IPS-NIHi7 (cell line): ENCODE data around the gene CDC42BPB.
"Not testable (repeated sequence)": the region's sequence is repeated elsewhere in the genome, so short reads cannot be mapped to it uniquely, and the experiment has no call there.

ENCODE experiments used
- DNase-seq: peaks from one replicate; pipeline ENCODE4 v3.0.0; 2012; ENCODE audit warnings: mixed read lengths; ENCODE audit errors: extremely low spot score

CDC42BPB gene

DNA sequence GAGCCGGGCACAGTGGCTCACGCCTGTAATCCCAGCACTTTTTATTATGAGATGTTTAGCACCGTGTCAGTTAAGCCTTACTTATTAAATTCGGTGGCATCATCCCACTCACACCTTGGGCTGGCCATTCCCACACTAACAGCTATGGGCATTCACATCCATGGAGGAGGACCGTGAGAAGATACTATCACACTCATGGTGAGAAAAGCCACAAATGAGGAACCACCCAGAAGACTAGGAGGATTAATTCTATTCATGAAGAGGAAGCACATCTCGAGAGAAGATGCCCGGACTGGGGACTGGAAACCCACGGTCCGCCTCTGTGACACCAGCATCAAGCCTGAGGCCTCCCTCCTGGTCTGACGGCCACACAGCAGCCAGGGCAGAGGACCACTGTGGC lies 4.9 kb downstream of the CDC42BPB start:
- no peak for DNase-seq

DNA sequence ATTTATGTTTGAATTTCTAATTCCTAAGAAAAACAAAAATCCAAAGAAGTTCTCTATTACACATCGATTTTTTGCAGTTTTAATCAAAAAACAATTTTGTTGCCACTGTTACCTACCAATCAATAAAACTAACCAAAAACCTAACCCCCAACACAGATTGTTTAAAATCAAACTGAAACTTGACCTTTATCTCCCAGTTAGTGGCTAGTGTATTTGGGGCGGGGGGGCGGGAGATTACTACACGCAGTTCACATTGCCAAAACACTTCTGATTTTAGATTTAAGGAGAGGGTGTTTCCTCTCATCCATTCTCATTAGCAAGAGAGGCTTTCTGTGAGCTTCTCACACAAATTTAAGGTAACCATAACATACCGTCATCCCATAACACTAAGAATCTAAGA lies 6.4 kb downstream of the CDC42BPB start:
- DNase-seq = no peak

DNA sequence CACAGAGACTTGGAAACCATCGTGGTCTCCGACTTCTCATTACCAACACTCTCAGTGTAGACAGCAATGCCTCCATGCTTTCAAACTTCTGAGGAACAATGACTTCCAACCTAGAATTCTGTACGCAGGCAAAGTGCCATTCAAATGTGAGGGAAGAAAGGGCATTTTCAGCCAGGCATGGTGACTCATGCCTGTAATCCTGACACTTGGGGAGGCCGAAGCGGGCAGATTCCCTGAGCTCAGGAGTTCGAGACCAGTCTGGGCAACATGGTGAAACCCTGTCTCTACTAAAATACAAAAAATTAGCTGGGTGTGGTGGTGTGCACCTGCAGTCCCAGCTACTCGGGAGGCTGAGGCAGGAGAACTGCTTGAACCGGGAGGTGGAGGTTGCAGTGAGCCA lies 9.9 kb downstream of the CDC42BPB start:
- DNase-seq = not testable (repeated sequence)

DNA sequence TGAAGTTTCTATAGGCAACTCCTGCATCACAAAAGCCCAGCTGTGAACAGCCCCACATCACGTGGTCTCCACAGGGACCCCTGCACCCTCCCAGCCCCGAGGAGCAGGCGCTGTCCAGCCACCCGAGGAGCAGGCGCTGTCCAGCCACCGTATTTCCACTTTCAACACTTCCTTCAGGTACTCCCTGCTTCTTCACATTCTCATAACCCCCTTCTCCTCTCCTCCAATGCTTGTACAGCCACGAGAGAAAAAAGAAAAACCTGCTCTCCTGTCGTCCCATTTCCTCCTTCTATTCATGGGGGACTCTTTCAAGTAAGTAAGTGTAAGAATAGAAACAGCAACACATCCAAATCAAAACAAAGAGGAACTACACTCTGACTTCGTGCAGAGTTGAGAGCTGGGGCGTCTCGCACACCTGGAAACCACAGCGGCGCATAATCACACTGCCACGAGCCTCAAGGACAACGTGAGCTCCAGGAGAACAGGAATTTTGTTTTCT lies 11.9 kb downstream of the CDC42BPB start:
- no peak for DNase-seq

DNA sequence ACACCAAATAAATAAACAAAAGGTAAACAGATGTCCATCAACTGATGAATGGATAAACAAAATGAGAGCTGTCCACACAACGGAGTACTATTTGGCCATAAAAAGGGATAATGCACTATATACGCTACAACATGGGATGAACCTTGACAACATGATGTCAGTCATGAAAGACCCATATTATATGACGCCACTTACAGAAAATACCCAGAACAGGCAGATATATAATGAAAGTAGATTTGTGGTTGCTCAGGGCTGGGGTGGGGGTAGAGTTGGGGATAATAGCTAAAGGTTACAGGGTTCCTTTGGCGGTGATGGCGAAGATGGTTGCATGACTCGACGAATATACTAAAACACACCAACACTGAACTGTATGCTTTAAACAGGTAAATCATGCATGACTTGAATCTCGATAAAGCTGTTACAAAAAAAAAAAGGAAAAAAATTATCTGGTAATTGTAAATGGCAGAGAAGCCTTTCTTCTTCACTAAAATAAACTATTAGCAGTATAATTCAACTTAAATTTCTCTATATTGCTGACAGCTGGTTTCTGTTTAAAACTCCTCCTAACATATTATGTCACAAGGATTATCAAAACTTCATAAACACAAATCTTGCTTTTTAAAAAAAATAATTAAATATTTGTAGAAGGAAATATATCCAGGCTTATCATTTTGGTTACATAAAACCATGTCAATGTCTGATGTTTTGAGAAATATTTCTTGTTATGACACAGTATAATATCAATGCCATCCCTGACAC lies 13.9 kb downstream of the CDC42BPB start:
- no peak for DNase-seq

DNA sequence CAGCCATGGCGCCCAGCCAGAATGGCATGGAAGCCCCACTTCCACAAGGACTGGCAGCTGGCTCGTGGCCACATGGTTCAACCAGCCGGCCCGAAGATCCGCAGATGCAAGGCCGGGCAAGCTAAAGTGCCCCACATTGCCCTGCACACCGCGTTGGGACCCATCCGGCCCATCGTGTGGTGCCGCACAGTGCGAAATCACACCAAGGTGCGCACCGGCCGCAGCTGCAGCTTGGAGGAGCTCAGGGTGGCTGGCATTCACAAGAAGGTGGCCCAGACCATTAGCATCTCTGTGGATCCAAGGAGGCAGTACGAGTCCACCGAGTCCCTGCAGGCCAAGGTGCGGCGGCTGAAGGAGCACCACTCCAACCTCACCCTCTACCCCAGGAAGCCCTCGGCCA lies 15.9 kb downstream of the CDC42BPB start:
- no peak for DNase-seq

DNA sequence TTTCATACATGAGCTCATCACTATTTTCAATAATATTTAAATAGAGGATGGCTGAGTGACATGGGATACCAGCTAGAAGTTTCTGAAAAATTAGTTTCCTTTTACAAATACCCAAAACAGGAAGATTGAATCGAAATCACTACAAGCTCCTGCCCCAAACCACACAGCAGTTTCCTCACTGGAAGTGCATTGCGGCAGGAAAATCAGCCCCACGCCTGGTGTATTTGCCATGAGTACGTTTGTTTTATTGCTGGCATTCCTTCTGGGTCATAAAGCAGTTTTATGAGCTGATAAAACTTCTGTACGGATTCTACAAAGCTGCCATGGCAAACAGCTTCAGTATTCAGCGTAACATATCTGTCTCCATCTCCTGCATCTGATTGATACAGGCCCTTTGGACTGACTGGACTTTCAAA lies 23.7 kb downstream of the CDC42BPB start:
- DNase-seq = no peak

DNA sequence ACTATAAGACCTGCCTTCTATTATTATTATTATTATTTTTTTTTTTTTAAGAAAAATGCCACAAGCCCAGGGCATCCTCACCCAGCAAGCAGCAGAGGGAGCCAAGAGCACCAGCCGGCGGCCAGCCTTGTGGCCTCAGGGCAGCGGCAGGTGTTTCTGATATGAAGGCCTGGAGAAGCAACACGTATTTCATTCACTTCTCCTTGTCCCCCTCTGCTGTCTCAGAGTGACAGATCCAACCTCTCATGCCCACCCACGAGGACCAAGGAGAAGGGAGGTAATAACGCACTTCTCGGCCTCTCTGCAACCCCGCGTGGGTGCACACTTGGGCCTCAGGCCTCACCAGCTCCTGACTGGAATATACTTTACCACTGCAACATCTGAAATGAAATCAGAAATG lies 25.4 kb downstream of the CDC42BPB start:
- DNase-seq = peak; percentile 58

DNA sequence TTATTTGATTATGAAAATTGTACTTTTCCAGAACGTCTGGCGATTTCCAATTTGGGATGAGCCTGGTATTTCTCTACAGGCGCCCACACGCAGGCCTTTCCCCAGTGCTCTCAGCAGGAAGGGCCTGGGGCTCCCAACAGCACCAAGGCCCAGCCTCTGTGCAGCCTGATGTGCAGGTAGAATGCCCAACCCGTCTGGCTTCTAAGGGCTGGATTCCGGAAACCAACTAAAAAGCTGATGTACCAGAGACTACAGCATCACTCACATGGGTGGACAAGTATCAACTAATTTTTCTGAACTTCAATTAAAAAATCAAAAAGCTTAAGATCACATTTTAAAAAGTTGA lies 25.8 kb downstream of the CDC42BPB start:
- no peak for DNase-seq

DNA sequence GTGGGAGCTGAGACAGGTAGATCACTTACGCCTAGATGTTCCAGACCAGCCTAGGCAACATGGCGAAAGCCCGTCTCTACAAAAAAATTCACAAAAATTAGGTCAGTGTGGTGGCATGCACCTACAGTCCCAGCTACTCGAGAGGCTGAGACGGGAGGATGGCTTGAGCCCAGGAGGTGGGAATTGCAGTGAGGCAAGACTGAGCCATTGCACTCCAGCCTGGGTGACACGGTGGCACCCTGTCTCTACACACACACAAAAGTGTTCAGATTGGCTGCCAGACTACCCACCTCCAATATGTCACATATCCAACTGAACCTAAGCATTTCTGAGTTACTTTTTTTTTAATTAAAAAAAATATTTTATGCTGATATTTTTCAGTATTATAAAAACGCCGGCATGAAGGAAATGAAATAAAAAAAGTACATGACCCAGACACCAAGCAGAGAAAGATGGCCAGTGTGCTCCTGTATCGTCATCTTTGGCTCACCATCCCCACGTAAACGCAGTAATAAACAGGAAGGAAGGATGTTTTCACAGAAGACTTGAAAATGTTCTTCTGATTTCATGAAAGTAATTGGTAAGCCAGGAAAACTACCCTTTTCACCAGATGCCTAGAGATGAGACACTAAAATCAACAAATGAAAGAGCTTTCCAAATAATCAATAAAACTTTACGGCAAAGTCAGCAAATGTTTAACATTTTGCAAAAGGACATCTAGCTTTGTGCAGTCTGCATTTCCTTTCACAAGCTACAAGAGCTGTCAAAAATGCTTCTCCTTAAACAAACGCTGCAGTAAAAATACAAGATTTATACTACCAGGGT lies 26.4 kb downstream of the CDC42BPB start:
- DNase-seq = no peak

DNA sequence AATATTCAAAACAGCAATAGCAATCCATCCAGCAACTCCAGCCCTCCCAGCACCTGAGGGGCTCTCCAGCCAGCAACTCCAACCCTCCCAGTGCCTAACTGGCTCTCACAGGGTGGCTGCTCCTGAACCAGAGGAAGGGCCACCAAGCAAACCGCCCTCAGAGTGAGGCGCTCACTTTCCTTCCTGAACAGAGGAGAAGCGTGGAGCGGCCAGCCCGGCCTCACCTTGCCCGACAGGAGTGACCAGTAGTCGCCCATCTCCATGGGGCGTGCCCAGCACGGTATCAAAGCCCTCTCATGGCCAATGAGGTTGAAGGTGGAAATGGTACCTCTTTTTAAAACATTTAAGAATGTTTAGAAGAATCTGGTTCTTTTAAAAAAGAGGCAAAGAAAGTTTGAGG lies 27.4 kb downstream of the CDC42BPB start:
- DNase-seq = no peak

DNA sequence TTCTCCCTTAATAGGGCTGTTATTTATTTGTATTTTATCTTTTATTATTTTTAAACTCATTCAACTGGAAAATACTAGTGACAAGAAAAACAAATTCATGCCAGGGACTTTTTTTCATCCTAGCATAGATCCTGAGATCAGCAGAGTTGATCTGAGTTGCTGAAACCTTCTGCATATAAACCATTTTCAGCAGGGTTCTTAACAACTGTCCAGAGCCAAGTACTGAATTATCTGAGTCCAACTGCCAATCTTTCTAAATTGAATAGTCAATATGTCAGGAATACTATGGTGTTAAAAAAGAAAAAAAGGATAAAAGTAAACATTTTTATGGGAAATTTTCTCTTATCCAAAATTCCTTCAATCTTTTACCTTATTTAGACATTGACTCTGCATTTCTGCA lies 28.6 kb downstream of the CDC42BPB start:
- no peak for DNase-seq

DNA sequence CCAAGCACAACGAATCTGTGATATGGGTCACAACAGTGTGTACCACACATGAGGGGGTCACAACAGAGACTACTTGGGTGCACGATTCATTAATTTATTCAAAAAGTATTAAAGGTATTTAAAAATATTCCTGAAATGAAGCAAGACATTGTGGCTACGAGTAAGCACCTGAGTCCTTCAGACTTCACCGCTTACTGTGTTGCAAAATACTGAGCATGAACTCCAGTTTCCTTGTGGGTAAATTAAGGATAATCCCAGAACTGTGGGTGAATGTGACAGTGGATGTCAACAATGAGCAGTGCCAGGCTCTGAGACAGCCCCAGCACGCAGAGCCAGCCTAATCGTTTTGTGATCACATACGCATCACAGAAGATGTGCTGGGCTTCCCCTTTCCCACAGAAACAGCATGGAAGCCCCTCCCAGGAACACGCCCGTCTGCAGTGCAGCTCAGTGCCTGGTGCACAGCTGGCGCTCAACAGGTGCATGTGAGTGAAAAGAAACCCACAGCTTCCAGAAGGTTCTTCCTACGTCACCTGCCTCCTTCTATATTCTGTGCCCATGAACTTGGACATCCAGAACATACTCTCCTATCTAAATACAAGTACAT lies 29.1 kb downstream of the CDC42BPB start:
- no peak for DNase-seq

DNA sequence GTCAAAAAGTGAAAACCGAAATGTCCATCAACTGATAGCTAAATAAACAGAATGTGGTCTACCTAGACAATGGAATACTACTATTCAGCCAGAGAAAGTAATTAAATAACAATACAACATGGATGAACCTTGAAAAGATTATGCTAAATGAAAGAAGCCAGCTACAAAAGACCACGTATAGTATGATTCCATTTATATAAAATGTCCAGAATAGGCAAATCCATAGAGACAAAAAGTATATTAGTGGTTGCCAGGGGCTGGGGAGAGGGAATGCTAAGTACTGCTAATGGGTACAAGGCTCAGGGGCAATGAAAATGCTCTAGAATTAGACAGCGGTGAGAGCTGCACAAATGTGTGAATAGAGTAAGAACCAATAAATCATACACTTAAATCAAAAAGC lies 29.9 kb downstream of the CDC42BPB start:
- DNase-seq = no peak

DNA sequence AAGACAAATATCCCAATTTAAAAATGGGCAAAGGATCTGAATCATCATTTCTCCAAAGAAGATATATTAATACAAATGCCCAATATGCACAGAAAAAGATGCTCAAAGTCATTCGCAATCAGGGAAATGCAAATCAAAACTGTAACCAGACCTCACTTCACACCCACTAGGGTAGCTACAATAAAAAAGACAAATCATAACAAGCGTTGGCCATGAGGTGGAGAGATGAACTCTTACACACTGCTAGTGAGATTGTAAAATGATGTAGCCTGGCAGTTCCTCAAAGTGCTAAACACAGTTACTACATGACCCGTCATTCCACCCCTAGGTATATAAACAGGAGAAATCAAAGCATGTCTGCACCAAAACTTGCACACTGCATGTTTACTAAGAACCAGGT lies 30.4 kb downstream of the CDC42BPB start:
- no peak for DNase-seq

DNA sequence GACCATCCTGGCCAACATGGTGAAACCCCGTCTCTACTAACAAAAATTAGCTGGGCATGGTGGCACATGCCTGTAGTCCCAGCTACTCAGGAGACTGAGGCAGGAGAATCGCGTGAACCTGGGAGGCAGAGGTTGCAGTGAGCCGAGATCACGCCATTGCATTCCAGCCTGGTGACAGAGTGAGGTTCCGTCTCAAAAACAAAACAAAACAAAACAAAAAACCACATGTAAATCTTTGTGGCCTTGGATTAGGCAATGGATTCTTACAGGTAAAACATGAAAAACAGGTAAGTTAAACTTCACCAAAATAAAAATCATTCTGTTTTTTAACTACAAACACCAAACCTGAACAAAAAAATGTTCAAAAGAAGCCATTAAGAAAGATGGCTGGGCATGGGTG lies 31.2 kb downstream of the CDC42BPB start:
- DNase-seq = not testable (repeated sequence)

DNA sequence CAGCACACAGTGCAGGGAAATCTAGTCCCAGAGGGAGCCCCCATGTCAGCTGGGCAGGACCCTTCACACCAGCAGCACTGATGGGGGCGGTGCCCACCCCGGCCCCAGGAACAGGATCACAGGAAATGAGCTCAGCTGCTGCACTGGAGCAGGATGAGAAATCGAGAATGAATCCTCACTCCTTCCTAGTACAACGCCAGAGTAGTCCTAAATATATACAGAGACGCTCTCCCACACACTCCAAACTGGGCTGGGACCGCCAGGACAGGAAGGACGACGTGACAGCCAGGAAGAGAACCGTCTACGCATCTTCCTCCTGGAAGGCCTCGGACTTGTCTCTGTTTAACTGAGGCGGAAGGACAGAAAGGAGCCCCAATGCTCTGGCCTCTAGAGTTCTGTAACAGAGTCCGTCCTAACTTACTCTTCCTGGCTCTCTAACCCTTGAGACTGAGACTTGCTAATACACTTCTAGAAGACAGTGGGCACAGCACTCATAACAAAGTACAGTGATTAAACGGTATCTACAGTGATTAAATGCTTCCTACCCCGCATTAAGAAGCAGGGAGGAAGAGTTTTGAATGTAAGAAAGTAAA lies 33.4 kb downstream of the CDC42BPB start:
- no peak for DNase-seq

DNA sequence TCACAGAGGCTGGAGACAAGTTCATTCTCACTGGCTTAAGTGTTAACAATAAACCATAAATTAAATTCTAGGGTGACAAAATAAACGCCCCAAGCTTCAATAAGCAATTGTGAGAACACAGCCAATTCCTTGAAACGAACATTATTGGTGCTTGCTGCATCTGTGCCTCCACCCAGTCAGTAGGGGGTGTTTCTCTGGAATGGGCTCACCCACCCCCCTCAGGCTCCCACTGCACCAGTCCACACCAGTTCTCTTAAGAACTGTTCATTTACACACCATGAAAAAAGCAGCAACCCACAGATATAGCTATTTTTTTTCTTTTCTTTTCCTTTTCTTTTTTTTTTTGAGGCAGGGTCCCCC lies 34.7 kb downstream of the CDC42BPB start:
- DNase-seq = no peak

DNA sequence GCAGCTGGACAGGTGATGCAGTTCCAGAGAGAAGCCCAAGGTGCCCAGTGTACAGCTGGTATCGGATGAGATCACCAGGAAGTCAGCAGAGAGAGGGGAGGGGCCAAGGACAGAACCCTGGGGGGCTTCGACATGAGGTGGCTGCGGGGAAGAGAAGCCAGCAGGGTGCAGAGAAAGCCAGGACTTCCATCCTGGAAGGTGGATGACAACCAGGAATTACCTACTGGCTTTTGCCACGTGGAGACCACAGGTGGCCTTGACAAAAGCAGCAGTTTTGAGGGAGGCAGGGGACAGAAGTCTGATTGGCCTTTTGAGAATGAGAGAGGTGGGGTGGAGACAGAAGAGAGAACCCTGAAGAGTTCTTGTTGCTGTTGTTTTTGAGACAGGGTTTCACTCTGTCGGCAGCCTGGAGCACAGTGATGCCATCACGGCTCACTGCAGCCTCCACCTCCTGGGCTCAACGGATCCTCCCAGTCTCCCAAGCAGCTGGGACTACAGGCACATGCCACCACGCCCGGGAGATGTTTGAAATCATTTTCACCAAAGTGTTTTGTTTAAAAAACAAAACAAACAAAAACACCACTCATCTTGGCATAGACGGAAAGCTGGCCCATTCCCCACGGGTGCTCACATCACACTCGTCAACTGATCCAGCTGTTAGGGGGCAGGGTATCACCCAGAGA lies 35.2 kb downstream of the CDC42BPB start:
- no peak for DNase-seq

DNA sequence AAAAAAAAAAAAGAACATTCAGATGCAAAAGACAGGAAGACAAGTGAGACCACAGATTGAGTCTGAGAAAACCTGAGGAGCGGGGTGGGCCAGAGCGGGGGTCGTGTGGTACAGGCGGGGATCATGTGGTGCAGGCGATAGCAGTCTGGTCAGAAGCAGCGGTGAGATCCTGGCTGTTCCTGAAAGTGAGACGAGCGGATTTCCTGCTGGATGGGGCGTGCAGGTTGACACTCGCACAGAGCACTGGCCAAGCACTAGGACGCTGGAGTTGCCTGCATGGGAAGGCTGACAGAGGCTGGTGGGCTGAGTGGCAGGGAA lies 35.7 kb downstream of the CDC42BPB start:
- DNase-seq = no peak

DNA sequence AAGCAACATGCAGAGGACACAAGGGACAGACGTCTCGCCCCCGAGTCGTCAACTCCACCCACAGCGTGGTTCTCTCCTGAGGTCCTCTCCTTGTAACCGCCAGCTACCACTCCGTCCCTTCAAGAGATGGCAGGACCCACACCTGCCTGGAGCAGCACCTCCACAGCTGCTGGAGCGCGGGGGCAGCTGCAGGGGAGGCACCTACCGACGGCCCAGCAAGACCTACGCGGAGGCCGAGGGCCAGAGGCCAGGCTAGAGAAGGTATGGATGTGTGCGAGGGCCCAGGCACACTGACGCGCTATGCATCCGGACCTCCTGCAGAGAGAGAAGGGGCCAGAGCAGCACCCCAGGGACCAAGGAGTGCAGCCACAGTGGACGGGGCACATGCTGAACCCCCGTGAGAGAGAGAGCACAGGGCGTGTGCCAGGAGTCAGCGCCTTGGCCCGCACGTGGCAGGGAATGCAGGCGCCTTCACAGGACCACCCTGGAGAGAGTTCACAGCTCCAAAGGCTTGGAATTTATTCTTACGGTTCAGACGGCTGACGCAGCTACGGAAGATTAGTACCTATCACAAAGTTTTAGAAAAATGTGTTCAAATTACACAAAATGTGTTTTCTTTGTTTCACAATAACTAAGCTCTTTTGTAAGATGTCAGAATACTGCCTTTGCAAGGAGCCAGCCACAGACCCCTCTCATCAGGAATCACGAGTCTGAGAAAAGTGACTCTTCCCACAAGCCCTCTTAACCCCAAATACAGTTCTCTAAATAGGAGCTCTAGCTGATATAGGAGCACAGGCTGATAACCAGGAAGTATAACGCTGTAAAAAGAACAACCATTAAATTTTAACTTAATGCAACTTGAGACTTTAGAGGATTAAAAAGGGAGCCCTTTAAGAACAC lies 36.8 kb downstream of the CDC42BPB start:
- no peak for DNase-seq
